Jurkat, Clone E6-1 (cell line): ENCODE data around the gene DPYSL5. TPM values are rescaled to one million over a fixed set of nuclear protein-coding genes. Genes with fewer than 3 reads are reported as not detected.
"Not testable (repeated sequence)": the region's sequence is repeated elsewhere in the genome, so short reads cannot be mapped to it uniquely, and the experiment has no call there.

Source experiments
- DNase-seq: peaks from one replicate; pipeline ENCODE4 v3.0.0-alpha.2; 2011; ENCODE audit warnings: low read depth, low spot score
- H3K4me3 ChIP-seq: 2 replicates; pipeline ENCODE4 v1.5.1; 2011; ENCODE audit warnings: mild to moderate bottlenecking, low read length, control low read depth, moderate library complexity
- polyA plus RNA-seq: library from polyadenylated mRNA; unstranded; fragments of >200 nt; gene quantifications from one replicate; pipeline ENCODE4 v1.2.1, GENCODE V29; 2012; ENCODE audit warnings: missing spikeins; ENCODE audit not compliant: insufficient read length, insufficient read depth

Gene DPYSL5
- polyA plus RNA-seq = 1.6 TPM

- no peak for DNase-seq
- peak within 1 kb of the TSS; percentile 33 for H3K4me3 ChIP-seq
Measured at GRCh38 chr2:26847655-26848335, at the start of gene DPYSL5. Gene DPYSL5, plus strand, starts transcription at chr2:26848132. Its CDS starts 50,368 bp downstream, at chr2:26898500.

- no peak overlapping the region for H3K4me3 ChIP-seq
- DNase-seq = no peak
Measured at GRCh38 chr2:26801328-26801727, 46.6 kb upstream of the DPYSL5 start.

GRCh38 chr2:26801796-26802195 lies 46.1 kb upstream of the DPYSL5 start:
- no peak overlapping the region for H3K4me3 ChIP-seq
- no peak for DNase-seq

- no peak for DNase-seq
- H3K4me3 ChIP-seq = no peak overlapping the region
Measured at GRCh38 chr2:26805241-26805676, 42.7 kb upstream of the DPYSL5 start.

GRCh38 chr2:26807788-26808460 lies 40.0 kb upstream of the DPYSL5 start:
- no peak overlapping the region for H3K4me3 ChIP-seq
- DNase-seq = no peak

- H3K4me3 ChIP-seq = no peak overlapping the region
- no peak for DNase-seq
Measured at GRCh38 chr2:26809211-26809610, 38.7 kb upstream of the DPYSL5 start.

- H3K4me3 ChIP-seq = no peak overlapping the region
- DNase-seq = peak; percentile 95
Measured at GRCh38 chr2:26809876-26810577, 37.9 kb upstream of the DPYSL5 start.

- no peak for DNase-seq
- H3K4me3 ChIP-seq = no peak overlapping the region
Measured at GRCh38 chr2:26811261-26811660, 36.7 kb upstream of the DPYSL5 start.

- DNase-seq = no peak
- no peak overlapping the region for H3K4me3 ChIP-seq
Measured at GRCh38 chr2:26811791-26812694, 35.9 kb upstream of the DPYSL5 start.

- H3K4me3 ChIP-seq = no peak overlapping the region
- no peak for DNase-seq
Measured at GRCh38 chr2:26812731-26813130, 35.2 kb upstream of the DPYSL5 start.

- not testable (repeated sequence) for H3K4me3 ChIP-seq, DNase-seq
Measured at GRCh38 chr2:26814072-26814765, 33.7 kb upstream of the DPYSL5 start.

GRCh38 chr2:26816893-26817292 lies 31.0 kb upstream of the DPYSL5 start:
- peak; percentile 9 for DNase-seq
- H3K4me3 ChIP-seq = no peak overlapping the region

- DNase-seq = no peak
- no peak overlapping the region for H3K4me3 ChIP-seq
Measured at GRCh38 chr2:26818255-26818654, 29.7 kb upstream of the DPYSL5 start.

- H3K4me3 ChIP-seq = no peak overlapping the region
- DNase-seq = no peak
Measured at GRCh38 chr2:26818972-26819371, 29.0 kb upstream of the DPYSL5 start.

- H3K4me3 ChIP-seq = no peak overlapping the region
- peak; percentile 8 for DNase-seq
Measured at GRCh38 chr2:26820932-26821331, 27.0 kb upstream of the DPYSL5 start.

GRCh38 chr2:26822877-26823276 lies 25.1 kb upstream of the DPYSL5 start:
- H3K4me3 ChIP-seq = no peak overlapping the region
- DNase-seq = no peak

- H3K4me3 ChIP-seq = no peak overlapping the region
- DNase-seq = peak; percentile 42
Measured at GRCh38 chr2:26838121-26838906, 9.6 kb upstream of the DPYSL5 start.
